GM12878 (cell line): Measurements from ENCODE around the gene ANAPC2. TPM values are rescaled to one million over a fixed set of nuclear protein-coding genes. Genes with fewer than 3 reads are reported as not detected.
A peak's percentile ranks its signal among the peaks of the same experiment; 100 is the strongest.

Experiments
- CHD2 ChIP-seq: IDR thresholded peaks from 2 replicates; pipeline ENCODE4 v1.6.1; 2011; ENCODE audit warnings: low read depth, low read length, improper control_type of control experiment, borderline replicate concordance
- CHD4 ChIP-seq: fragments of 200-600 bp; sonication (generic); IDR thresholded peaks from 2 replicates; pipeline ENCODE4 v1.6.1; 2016; ENCODE audit warnings: mild to moderate bottlenecking
- DPF2 ChIP-seq: fragments of 450-650 bp; IDR thresholded peaks from 2 replicates; pipeline ENCODE4 v1.6.1; 2017; ENCODE audit warnings: mild to moderate bottlenecking
- GATAD2B ChIP-seq: fragments of 450-650 bp; conservative IDR thresholded peaks from 2 replicates; pipeline ENCODE4 v1.6.1; 2017; ENCODE audit warnings: low read depth, mild to moderate bottlenecking, moderate library complexity
- IRF3 ChIP-seq: fragments of 450-650 bp; IDR thresholded peaks from 2 replicates; pipeline ENCODE4 v1.6.1; 2014; ENCODE audit warnings: mild to moderate bottlenecking
- NR2C2 ChIP-seq: IDR thresholded peaks from 2 replicates; pipeline ENCODE4 v1.6.1; 2011; ENCODE audit warnings: borderline replicate concordance, low read depth; ENCODE audit not compliant: control insufficient read depth, insufficient read length
- NR2F1 ChIP-seq: fragments of 450-650 bp; conservative IDR thresholded peaks from 2 replicates; pipeline ENCODE4 v1.6.1; 2017; ENCODE audit warnings: mild to moderate bottlenecking
- PAX5 ChIP-seq: IDR thresholded peaks from 2 replicates; pipeline ENCODE4 v1.6.1; 2011; ENCODE audit warnings: low read depth, low read length, borderline replicate concordance
- RBBP5 ChIP-seq: fragments of 200-600 bp; sonication (generic); conservative IDR thresholded peaks from 2 replicates; pipeline ENCODE4 v1.6.1; 2016
- SUPT20H ChIP-seq: IDR thresholded peaks from 2 replicates; pipeline ENCODE4 v1.6.1; 2011; ENCODE audit warnings: low read depth, mild to moderate bottlenecking, low read length, moderate library complexity, borderline replicate concordance; ENCODE audit not compliant: control insufficient read depth
- ZBTB40 ChIP-seq: fragments of 450-650 bp; IDR thresholded peaks from 2 replicates; pipeline ENCODE4 v1.6.1; 2016; ENCODE audit warnings: mild to moderate bottlenecking, moderate library complexity, borderline replicate concordance
- ZNF207 ChIP-seq: fragments of 450-650 bp; IDR thresholded peaks from 2 replicates; pipeline ENCODE4 v1.6.1; 2014; ENCODE audit warnings: antibody characterized with exemption, mild to moderate bottlenecking, borderline replicate concordance
- ZNF687 ChIP-seq: fragments of 450-650 bp; IDR thresholded peaks from 2 replicates; pipeline ENCODE4 v1.6.1; 2017; ENCODE audit warnings: mild to moderate bottlenecking, moderate library complexity
- ZSCAN29 ChIP-seq: fragments of 450-650 bp; IDR thresholded peaks from 2 replicates; pipeline ENCODE4 v1.6.1; 2017; ENCODE audit warnings: mild to moderate bottlenecking, moderate library complexity
- polyA plus RNA-seq, 11 experiments: library from polyadenylated mRNA; depleted of rRNA in 4 of 11; unstranded in 6 of 11; stranded (reverse) in 5 of 11; fragments of >200 nt; fragmentation: Nextera tagmentation in 4 of 11; fragmentation: Illumina TruSeq in 1 of 11; extraction: Ambion mirVana in 4 of 11; extraction: Trizol in 1 of 11; gene quantifications; 1 replicate in 1 of 11; 2 replicates in 10 of 11; pipeline versions ENCODE4 v1.2.1 to v1.2.3, GENCODE V29; 2011 to 2016; ENCODE audit warnings: inconsistent platforms in 2 of 11, missing spikeins in 2 of 11, low read depth in 1 of 11
- total RNA-seq, 4 experiments: library from RNA; depleted of rRNA in 3 of 4; stranded (reverse); fragments of >200 nt in 3 of 4; fragmentation: Illumina TruSeq in 1 of 4; extraction: Trizol in 1 of 4; gene quantifications; 2 replicates each; pipeline versions ENCODE4 v1.2.1 to v1.2.3, GENCODE V29; 2013 to 2021
- TF ChIP-seq, protein P1 (sequence below): fragments of 450-650 bp; formaldehyde crosslinking; IDR thresholded peaks from 2 replicates; pipeline ENCODE4 v1.5.0; 2022; ENCODE audit warnings: mild to moderate bottlenecking, missing genetic modification characterization

ANAPC2 gene
- total and polyA plus RNA-seq, 10 of the 15 experiments (the other 5 are each of a cell fraction or from before 2014, with no cell fraction given) = 0.03 to 65.2 (median 20.5) TPM

DNA sequence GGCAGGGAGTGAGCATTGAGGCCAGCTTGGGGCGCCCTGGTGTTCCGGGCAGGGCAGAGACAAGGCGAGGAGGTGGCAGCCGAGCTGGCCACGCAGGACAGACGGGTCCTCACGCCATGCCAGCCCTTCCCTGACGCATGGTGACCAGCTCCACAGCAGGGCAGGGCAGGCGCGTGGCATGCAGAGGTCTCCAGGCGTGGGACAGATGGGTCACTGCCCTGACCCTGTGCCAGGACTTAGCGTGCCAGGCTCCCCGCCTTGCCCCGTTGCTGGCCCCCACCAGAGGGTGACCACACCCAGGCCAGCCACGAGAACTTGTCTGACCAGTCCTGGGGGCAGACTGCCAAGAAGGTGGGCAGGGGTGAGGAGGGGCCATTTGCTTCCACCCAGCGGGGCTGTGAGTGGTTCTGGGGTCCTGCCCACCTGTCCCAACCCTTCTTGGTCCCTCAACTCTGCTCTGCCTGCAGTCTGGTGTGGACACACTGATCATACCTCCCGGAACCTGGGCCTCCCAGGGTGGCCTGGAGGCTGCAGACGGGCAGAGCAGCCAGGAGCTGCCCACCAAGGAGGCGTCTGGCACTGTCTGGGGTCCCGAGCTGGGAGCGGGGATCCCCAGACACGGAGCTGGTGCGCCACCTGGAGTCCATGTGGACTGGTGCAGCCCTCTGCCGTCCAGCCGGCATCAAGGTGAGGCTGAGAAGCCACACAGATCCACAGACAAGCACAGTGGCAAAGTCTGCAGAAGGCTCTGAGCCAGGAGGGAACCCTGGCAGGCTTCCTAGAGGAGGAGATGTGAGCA, 38.9 kb upstream of the ANAPC2 start, which contains the start of gene RNF224 (continued):
- no peak for TF ChIP-seq NR2C2
- no peak for TF ChIP-seq IRF3
- TF ChIP-seq GATAD2B = peak; percentile 67
- 0 out of 2 replicates have a peak, but pooled peaks have one; percentile 28 for TF ChIP-seq NR2F1
- TF ChIP-seq, protein P1, sequence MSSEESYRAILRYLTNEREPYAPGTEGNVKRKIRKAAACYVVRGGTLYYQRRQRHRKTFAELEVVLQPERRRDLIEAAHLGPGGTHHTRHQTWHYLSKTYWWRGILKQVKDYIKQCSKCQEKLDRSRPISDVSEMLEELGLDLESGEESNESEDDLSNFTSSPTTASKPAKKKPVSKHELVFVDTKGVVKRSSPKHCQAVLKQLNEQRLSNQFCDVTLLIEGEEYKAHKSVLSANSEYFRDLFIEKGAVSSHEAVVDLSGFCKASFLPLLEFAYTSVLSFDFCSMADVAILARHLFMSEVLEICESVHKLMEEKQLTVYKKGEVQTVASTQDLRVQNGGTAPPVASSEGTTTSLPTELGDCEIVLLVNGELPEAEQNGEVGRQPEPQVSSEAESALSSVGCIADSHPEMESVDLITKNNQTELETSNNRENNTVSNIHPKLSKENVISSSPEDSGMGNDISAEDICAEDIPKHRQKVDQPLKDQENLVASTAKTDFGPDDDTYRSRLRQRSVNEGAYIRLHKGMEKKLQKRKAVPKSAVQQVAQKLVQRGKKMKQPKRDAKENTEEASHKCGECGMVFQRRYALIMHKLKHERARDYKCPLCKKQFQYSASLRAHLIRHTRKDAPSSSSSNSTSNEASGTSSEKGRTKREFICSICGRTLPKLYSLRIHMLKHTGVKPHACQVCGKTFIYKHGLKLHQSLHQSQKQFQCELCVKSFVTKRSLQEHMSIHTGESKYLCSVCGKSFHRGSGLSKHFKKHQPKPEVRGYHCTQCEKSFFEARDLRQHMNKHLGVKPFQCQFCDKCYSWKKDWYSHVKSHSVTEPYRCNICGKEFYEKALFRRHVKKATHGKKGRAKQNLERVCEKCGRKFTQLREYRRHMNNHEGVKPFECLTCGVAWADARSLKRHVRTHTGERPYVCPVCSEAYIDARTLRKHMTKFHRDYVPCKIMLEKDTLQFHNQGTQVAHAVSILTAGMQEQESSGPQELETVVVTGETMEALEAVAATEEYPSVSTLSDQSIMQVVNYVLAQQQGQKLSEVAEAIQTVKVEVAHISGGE = no peak
- TF ChIP-seq ZSCAN29 = no peak
- no peak for TF ChIP-seq SUPT20H
- TF ChIP-seq PAX5 = no peak
- TF ChIP-seq ZNF687 = no peak
- TF ChIP-seq RBBP5 = no peak
- TF ChIP-seq ZNF207 = 0 out of 2 replicates have a peak, but pooled peaks have one; percentile 30
- TF ChIP-seq DPF2 = peak; percentile 57; the same call in 1 of the 2 replicates
- no peak for TF ChIP-seq ZBTB40
- TF ChIP-seq CHD4 = no peak
- TF ChIP-seq CHD2 = peak; percentile 51; the same call in 1 of the 2 replicates
